Endothelial cell of umbilical vein (primary cell): ENCODE data around the gene THOC5. TPM values are rescaled to one million over a fixed set of nuclear protein-coding genes. Genes with fewer than 3 reads are reported as not detected.

Experiments
- BruUV-seq: library from RNA; stranded (reverse); fragments of 400-500 nt; replicated peaks from 2 replicates; lab custom pipeline; 2021; lab: Mats Ljungman, UMichigan
- CTCF ChIA-PET: fragments of 300-600, 350-600 bp; sonication (Branson Sonifier 250); formaldehyde crosslinking; loops from one replicate; lab custom pipeline; 2021; ENCODE audit warnings: antibody characterized with exemption, inconsistent platforms; lab: Charles Lee
- POLR2A ChIA-PET: fragments of 300-600, 350-600 bp; sonication (Branson Sonifier 250); formaldehyde crosslinking; loops from one replicate; lab custom pipeline; 2021; ENCODE audit warnings: antibody characterized with exemption, inconsistent platforms; lab: Charles Lee
- DNase-seq: peaks from one replicate; pipeline ENCODE4 v3.0.0-alpha.2; 2011; ENCODE audit warnings: low read depth, low spot score
- FAIRE-seq: peaks from 2 replicates; lab custom pipeline; 2011; peaks lifted over from hg19 to GRCh38; lab: Jason Lieb, UNC
- H2AFZ ChIP-seq: 2 replicates; pipeline ENCODE4 v1.6.0; 2012; ENCODE audit warnings: low read depth, low read length, control low read depth, inconsistent platforms
- H3K27ac ChIP-seq: 2 replicates; pipeline ENCODE4 v1.5.1; 2011; ENCODE audit warnings: low read depth, mild to moderate bottlenecking, control low read depth, low read length, moderate library complexity; ENCODE audit not compliant: insufficient read depth
- H3K27me3 ChIP-seq, 2 experiments: 2 replicates each; pipeline versions ENCODE4 v1.6.0 to v1.6.1; 2011; ENCODE audit warnings: low read length in 2 of 2, mixed read lengths in 1 of 2; ENCODE audit not compliant: control insufficient read depth in 2 of 2, insufficient read depth in 2 of 2
- H3K36me3 ChIP-seq, 2 experiments: 2 replicates in 1 of 2; 3 replicates in 1 of 2; pipeline ENCODE4 v1.5.1; 2011; ENCODE audit warnings: low read length in 2 of 2, mild to moderate bottlenecking in 1 of 2, moderate library complexity in 1 of 2; ENCODE audit not compliant: control insufficient read depth in 2 of 2, insufficient read depth in 2 of 2; ENCODE audit errors: extremely low read depth in 1 of 2
- H3K4me1 ChIP-seq: 3 replicates; pipeline ENCODE4 v1.5.1; 2011; ENCODE audit warnings: mild to moderate bottlenecking, low read length; ENCODE audit not compliant: control insufficient read depth, insufficient read depth; ENCODE audit errors: extremely low read depth
- H3K4me2 ChIP-seq: 2 replicates; pipeline ENCODE4 v1.6.1; 2011; ENCODE audit warnings: low read length, control low read depth, mixed read lengths; ENCODE audit not compliant: insufficient read depth
- H3K4me3 ChIP-seq, 3 experiments: fragments of 200-600 bp in 1 of 3; sonication (generic), shearing (Covaris generic) in 1 of 3; replicated peaks in 1 of 3; 2 replicates each; pipeline ENCODE4 v1.5.1; 2011 to 2016; ENCODE audit warnings: control low read depth in 3 of 3, low read length in 3 of 3, mild to moderate bottlenecking in 2 of 3, inconsistent platforms in 1 of 3, low read depth in 1 of 3, moderate library complexity in 1 of 3; ENCODE audit not compliant: insufficient read depth in 1 of 3
- H3K79me2 ChIP-seq: 2 replicates; pipeline ENCODE4 v1.6.0; 2012; ENCODE audit warnings: low read length, inconsistent platforms; ENCODE audit not compliant: control insufficient read depth, insufficient read depth
- H3K9ac ChIP-seq: replicated peaks from 2 replicates; pipeline ENCODE3; 2011; ENCODE audit warnings: low read length, control low read depth; ENCODE audit not compliant: insufficient read depth; ENCODE audit errors: extremely low read depth
- H3K9me1 ChIP-seq: replicated peaks from 3 replicates; pipeline ENCODE4 v1.6.0; 2011; ENCODE audit warnings: mild to moderate bottlenecking, low read length; ENCODE audit not compliant: control insufficient read depth, insufficient read depth; ENCODE audit errors: extremely low read depth
- H3K9me3 ChIP-seq: replicated peaks from 2 replicates; pipeline ENCODE4 v1.5.1; 2012; ENCODE audit warnings: low read length, inconsistent platforms; ENCODE audit not compliant: control insufficient read depth, insufficient read depth
- H4K20me1 ChIP-seq: replicated peaks from 2 replicates; pipeline ENCODE3; 2011; ENCODE audit warnings: mild to moderate bottlenecking, low read length; ENCODE audit not compliant: control insufficient read depth, insufficient read depth; ENCODE audit errors: extremely low read depth
- CTCF ChIP-seq, 2 donors: IDR thresholded peaks; 1 replicate in 1 of 2; 2 replicates in 1 of 2; pipeline ENCODE4 v1.5.1; 2011; ENCODE audit warnings: low read length in 2 of 2, mild to moderate bottlenecking in 2 of 2, moderate library complexity in 2 of 2, control low read depth in 1 of 2, inconsistent platforms in 1 of 2, low read depth in 1 of 2; ENCODE audit not compliant: insufficient read depth in 1 of 2; ENCODE audit errors: extremely low read depth in 1 of 2
- EZH2 ChIP-seq: IDR thresholded peaks from 2 replicates; pipeline ENCODE4 v1.6.1; 2012; ENCODE audit warnings: borderline replicate concordance, low read depth, mild to moderate bottlenecking, moderate library complexity, low read length, inconsistent platforms; ENCODE audit not compliant: severe bottlenecking
- FOS ChIP-seq: IDR thresholded peaks from 2 replicates; pipeline ENCODE4 v1.6.1; 2011; ENCODE audit warnings: mild to moderate bottlenecking, low read length, moderate library complexity, borderline replicate concordance; ENCODE audit not compliant: insufficient read depth
- GATA2 ChIP-seq: IDR thresholded peaks from 2 replicates; pipeline ENCODE4 v1.7.0; 2011; ENCODE audit warnings: low read depth, mild to moderate bottlenecking, moderate library complexity, mixed read lengths, low read length; ENCODE audit not compliant: insufficient read length, insufficient read depth
- JUN ChIP-seq: IDR thresholded peaks from 2 replicates; pipeline ENCODE4 v1.6.1; 2011; ENCODE audit warnings: borderline replicate concordance, low read depth; ENCODE audit not compliant: insufficient read length, insufficient read depth
- MAX ChIP-seq: IDR thresholded peaks from 2 replicates; pipeline ENCODE4 v1.6.1; 2011; ENCODE audit not compliant: insufficient read depth, insufficient read length
- MYC ChIP-seq: IDR thresholded peaks from one replicate; pipeline ENCODE4 v1.6.1; 2011; ENCODE audit warnings: mild to moderate bottlenecking, low read depth, low read length
- POLR2A ChIP-seq: IDR thresholded peaks from 2 replicates; pipeline ENCODE4 v1.6.1; 2012; ENCODE audit warnings: low read depth, mild to moderate bottlenecking, control low read depth, low read length
- POLR2AphosphoS5 ChIP-seq: IDR thresholded peaks from 2 replicates; pipeline ENCODE4 v1.6.1; 2012; ENCODE audit warnings: low read depth, mild to moderate bottlenecking, control low read depth, low read length, moderate library complexity; ENCODE audit not compliant: insufficient read depth
- dilution Hi-C: fragments of 300-500 bp; cut with MboI; formaldehyde crosslinking; loops from one replicate; pipeline ENCODE4 v1.15.0; 2019; ENCODE audit warnings: low sequenced_read_pairs; ENCODE audit not compliant: extremely low pct_ligation_motif_present
- intact Hi-C: fragments of 100-400 bp; cut with micrococcal nuclease; formaldehyde crosslinking; loops from one replicate; pipeline ENCODE4 v1.10.0; 2022
- polyA plus RNA-seq, 4 experiments: library from polyadenylated mRNA; depleted of rRNA in 3 of 4; stranded (reverse) in 3 of 4; unstranded in 1 of 4; fragments of >200 nt; gene quantifications; 2 replicates each; pipeline versions ENCODE4 v1.2.1 to v1.2.3, GENCODE V29; 2011 to 2012; ENCODE audit warnings: missing spikeins in 1 of 4
- total RNA-seq: library from RNA; stranded (reverse); gene quantifications from 2 replicates; pipeline ENCODE4 v1.2.3, GENCODE V29; 2021

Gene THOC5
- total and polyA plus RNA-seq, 2 donors (not counting 3 experiments of a cell fraction or from before 2014, with no cell fraction given), result 35.0 to 82.9 TPM

DNA sequence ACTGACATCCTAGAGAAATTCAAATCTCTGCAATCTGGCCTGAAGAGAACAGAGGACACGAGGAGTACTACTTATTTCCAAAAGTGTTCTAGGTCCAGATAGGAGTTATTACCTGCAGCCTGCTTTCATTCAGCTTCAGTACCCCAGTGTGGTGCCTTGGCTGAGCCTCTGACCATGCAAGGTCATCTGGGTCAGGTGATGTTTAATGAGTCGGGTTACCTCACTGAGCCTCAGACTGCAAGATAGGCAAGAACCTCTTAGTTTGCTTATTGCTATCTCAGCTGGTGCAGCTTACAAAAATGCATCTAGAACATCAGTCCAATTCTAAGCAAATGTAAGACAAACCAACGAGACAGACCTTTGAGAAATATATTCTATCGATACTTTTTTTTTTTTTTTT is 40.4 kb upstream of the THOC5 start:
- dilution Hi-C loops, result no loop called here

More for the DNA sequence above, 40.4 kb upstream of the THOC5 start:
- POLR2A ChIA-PET, result interaction anchor here (0.7 kb wide), 1 partner anchor 12 kb away, joined by 3 read pairs; no protein-coding TSS in a partner anchor
- Histone ChIP-seq H3K36me3 (no peaks in the 10 kb centered on the region), H3K79me2 (no peaks in the 10 kb centered on the region), H4K20me1 (no peaks in the 10 kb centered on the region), H3K27me3 (no peaks in the 10 kb centered on the region), H3K9ac (no peak overlapping the region), H3K9me3 (no peaks in the 10 kb centered on the region), H3K4me3 (no peak overlapping the region), H3K4me1 (no peaks in the 10 kb centered on the region), H3K4me2 (no peak overlapping the region), H3K9me1 (no peaks in the 10 kb centered on the region), H3K27ac (no peak overlapping the region), H2AFZ (no peak overlapping the region)
- DNase-seq (no peak), FAIRE-seq (no peak)
- intact Hi-C loops, result no loop called here
- CTCF ChIA-PET, result interaction anchor here (1.5 kb wide), 1 partner anchor 29 kb away, joined by 4 read pairs; no protein-coding TSS in a partner anchor
- BruUV-seq, result no TSS peak
- no peak for TF ChIP-seq JUN
- TF ChIP-seq CTCF (IDR thresholded peaks at IDR 0.05; ENCODE audit: extremely low read depth in 1 of 2, insufficient read depth in 1 of 2, low read depth in 1 of 2, low read length in 2 of 2), result no peak
- no peak for TF ChIP-seq POLR2AphosphoS5
- TF ChIP-seq EZH2, result no peak
- no peak for TF ChIP-seq MAX
- no peak for TF ChIP-seq GATA2
- TF ChIP-seq POLR2A, result no peak
- TF ChIP-seq MYC, result no peak
- no peak for TF ChIP-seq FOS
